SK-N-SH (cell line): ENCODE measurements around the gene NUMA1. TPM values are rescaled to one million over a fixed set of nuclear protein-coding genes. Genes with fewer than 3 reads are reported as not detected.

Experiments used
- CTCF ChIA-PET: fragments of 300-600, 350-600 bp; formaldehyde crosslinking; extraction: SDS; loops from one replicate; lab custom pipeline; 2021; lab: Yijun Ruan, JAX
- POLR2A ChIA-PET: fragments of 350-600 bp; sonication (Branson Sonifier 250); formaldehyde crosslinking; extraction: SDS; loops from one replicate; lab custom pipeline; 2020; ENCODE audit warnings: antibody characterized with exemption, inconsistent platforms; lab: Yijun Ruan, JAX
- DNase-seq: peaks from one replicate; pipeline ENCODE4 v3.0.0; 2012
- H2AFZ ChIP-seq: fragments of 200-600 bp; sonication (generic); 2 replicates; pipeline ENCODE4 v1.8.1; 2016; ENCODE audit warnings: antibody characterized with exemption, mild to moderate bottlenecking, low read depth
- H3F3A ChIP-seq: fragments of 200-600 bp; sonication (generic); replicated peaks from 2 replicates; pipeline ENCODE3; 2016; ENCODE audit warnings: antibody characterized with exemption, mild to moderate bottlenecking; ENCODE audit not compliant: insufficient read depth
- H3K27ac ChIP-seq, 2 experiments: fragments of 200-500 bp in 1 of 2; fragments of 200-600 bp in 1 of 2; sonication (Bioruptor generic) in 1 of 2; sonication (generic), shearing (Covaris generic) in 1 of 2; 2 replicates each; pipeline versions ENCODE4 v1.5.1 to v1.6.1; 2014 to 2016; ENCODE audit warnings: low read depth in 2 of 2, inconsistent platforms in 1 of 2, low read length in 1 of 2, mild to moderate bottlenecking in 1 of 2, mixed read lengths in 1 of 2
- H3K27me3 ChIP-seq: fragments of 200-600 bp; sonication (generic), shearing (Covaris generic); 2 replicates; pipeline ENCODE4 v1.6.1; 2016; ENCODE audit warnings: mixed run types; ENCODE audit not compliant: insufficient read depth
- H3K36me3 ChIP-seq, 2 experiments: fragments of 200-500 bp in 1 of 2; fragments of 200-600 bp in 1 of 2; sonication (Bioruptor generic) in 1 of 2; sonication (generic) in 1 of 2; replicated peaks in 1 of 2; 2 replicates each; pipeline versions ENCODE3 to v1.5.1; 2014 to 2016; ENCODE audit warnings: low read length in 1 of 2, mild to moderate bottlenecking in 1 of 2; ENCODE audit not compliant: insufficient read depth in 2 of 2, control insufficient read depth in 1 of 2
- H3K4me1 ChIP-seq, 2 experiments: fragments of 200-500 bp in 1 of 2; fragments of 200-600 bp in 1 of 2; sonication (Bioruptor generic) in 1 of 2; sonication (generic), shearing (Covaris generic) in 1 of 2; 2 replicates each; pipeline versions ENCODE4 v1.5.1 to v1.6.1; 2014 to 2016; ENCODE audit warnings: low read depth in 1 of 2, low read length in 1 of 2, mixed run types in 1 of 2; ENCODE audit not compliant: insufficient read depth in 2 of 2, control insufficient read depth in 1 of 2
- H3K4me2 ChIP-seq: fragments of 200-600 bp; sonication (generic), shearing (Covaris generic); 2 replicates; pipeline ENCODE4 v1.6.1; 2017; ENCODE audit warnings: mixed run types
- H3K4me3 ChIP-seq, 2 experiments: fragments of 200-500 bp in 1 of 2; fragments of 200-600 bp in 1 of 2; sonication (Bioruptor generic) in 1 of 2; sonication (generic), shearing (Covaris generic) in 1 of 2; 2 replicates each; pipeline versions ENCODE4 v1.5.1 to v1.8.1; 2014 to 2016; ENCODE audit warnings: low read depth in 2 of 2, inconsistent platforms in 1 of 2, low read length in 1 of 2, mild to moderate bottlenecking in 1 of 2, mixed read lengths in 1 of 2, moderate library complexity in 1 of 2
- H3K79me2 ChIP-seq: fragments of 200-600 bp; sonication (generic); 2 replicates; pipeline ENCODE4 v1.8.1; 2017; ENCODE audit warnings: mild to moderate bottlenecking; ENCODE audit not compliant: insufficient read depth
- H3K9ac ChIP-seq: fragments of 200-600 bp; sonication (generic); 2 replicates; pipeline ENCODE4 v1.6.1; 2017; ENCODE audit warnings: mixed run types
- H3K9me2 ChIP-seq: fragments of 200-600 bp; sonication (generic); 2 replicates; pipeline ENCODE4 v1.6.1; 2017; ENCODE audit warnings: mixed run types
- H3K9me3 ChIP-seq: fragments of 200-600 bp; sonication (generic); 2 replicates; pipeline ENCODE4 v1.6.1; 2017; ENCODE audit warnings: mixed run types, mild to moderate bottlenecking, moderate library complexity
- H4K20me1 ChIP-seq: fragments of 200-600 bp; sonication (generic); 2 replicates; pipeline ENCODE4 v1.6.1; 2017; ENCODE audit warnings: mild to moderate bottlenecking, mixed run types; ENCODE audit not compliant: insufficient read depth
- NFIC ChIP-seq: IDR thresholded peaks from 2 replicates; pipeline ENCODE4 v1.4.0; 2012; ENCODE audit warnings: borderline replicate concordance
- RCOR1 ChIP-seq: fragments of 150-350 bp; IDR thresholded peaks from 2 replicates; pipeline ENCODE4 v1.6.1; 2017; ENCODE audit warnings: antibody characterized with exemption, low read length
- RFX5 ChIP-seq: IDR thresholded peaks from 2 replicates; pipeline ENCODE4 v1.6.1; 2012; ENCODE audit warnings: mild to moderate bottlenecking, improper control_type of control experiment, low read length
- WGBS: methylation state at CpG from one replicate; pipeline ENCODE4 v1.1.6; 2017; ENCODE audit warnings: low lambda C conversion rate; 5-methylcytosine and 5-hydroxymethylcytosine counted together
- polyA plus RNA-seq, 3 experiments: library from polyadenylated mRNA; depleted of rRNA; stranded (reverse); fragments of >200 nt; gene quantifications; 2 replicates each; pipeline ENCODE4 v1.2.3, GENCODE V29; 2012
- small RNA-seq, 7 experiments: library from RNA; depleted of rRNA; stranded (forward); fragments of <200 nt; gene quantifications; one replicate each; pipeline ENCODE3, GENCODE V24; 2012
- TF ChIP-seq, protein P1 (sequence below): IDR thresholded peaks from 2 replicates; pipeline ENCODE4 v1.4.0; 2012; ENCODE audit warnings: low read depth
- TF ChIP-seq, protein P2 (sequence below): fragments of 200-600 bp; sonication (generic); IDR thresholded peaks from 2 replicates; pipeline ENCODE4 v1.6.1; 2017; ENCODE audit warnings: antibody characterized with exemption, mild to moderate bottlenecking, moderate library complexity

Gene NUMA1
- polyA plus RNA-seq, 1 of the 3 experiments (the other 2 are of a cell fraction) = 111 TPM

DNA sequence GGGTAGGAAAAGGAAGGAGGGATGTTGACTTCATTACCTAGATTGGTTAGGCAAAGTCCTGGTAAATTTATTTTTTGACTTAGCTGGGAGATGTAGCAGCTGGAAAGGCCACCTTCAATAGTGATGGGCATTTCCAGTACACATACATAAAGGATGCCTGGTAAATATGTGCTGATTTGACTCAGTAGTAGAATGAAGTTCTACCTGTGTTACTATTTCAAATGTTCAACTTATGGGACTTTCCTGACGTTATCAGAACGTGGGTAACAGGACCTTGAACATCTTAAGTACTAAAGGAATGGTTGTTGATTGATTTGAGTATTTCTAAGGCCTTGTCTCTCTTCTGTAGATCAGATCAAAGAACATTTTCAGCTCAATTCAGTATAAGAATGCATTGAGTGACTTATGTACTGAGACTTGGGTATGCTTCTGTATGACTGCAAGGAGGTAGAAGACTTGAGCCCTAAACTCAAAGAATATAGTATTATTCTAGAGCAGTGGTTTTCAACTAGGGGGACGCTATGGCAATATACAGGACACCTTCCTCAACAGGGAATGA is 124.4 kb downstream of the NUMA1 start:
- H3K79me2 ChIP-seq = peaks cover 89% of the 10 kb centered on the region; the same call in 1 of the 2 replicates
- no peak overlapping the region for H2AFZ ChIP-seq
- no peak overlapping the region for H3K27ac ChIP-seq
- no peaks in the 10 kb centered on the region for H4K20me1 ChIP-seq
- H3K4me1 ChIP-seq = no peaks in the 10 kb centered on the region
- H3F3A ChIP-seq = no peaks in the 10 kb centered on the region
- TF ChIP-seq NFIC (no peak), RCOR1 (no peak), RFX5 (no peak)
- TF ChIP-seq, protein P1, sequence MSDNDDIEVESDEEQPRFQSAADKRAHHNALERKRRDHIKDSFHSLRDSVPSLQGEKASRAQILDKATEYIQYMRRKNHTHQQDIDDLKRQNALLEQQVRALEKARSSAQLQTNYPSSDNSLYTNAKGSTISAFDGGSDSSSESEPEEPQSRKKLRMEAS = no peak
- TF ChIP-seq, protein P2, sequence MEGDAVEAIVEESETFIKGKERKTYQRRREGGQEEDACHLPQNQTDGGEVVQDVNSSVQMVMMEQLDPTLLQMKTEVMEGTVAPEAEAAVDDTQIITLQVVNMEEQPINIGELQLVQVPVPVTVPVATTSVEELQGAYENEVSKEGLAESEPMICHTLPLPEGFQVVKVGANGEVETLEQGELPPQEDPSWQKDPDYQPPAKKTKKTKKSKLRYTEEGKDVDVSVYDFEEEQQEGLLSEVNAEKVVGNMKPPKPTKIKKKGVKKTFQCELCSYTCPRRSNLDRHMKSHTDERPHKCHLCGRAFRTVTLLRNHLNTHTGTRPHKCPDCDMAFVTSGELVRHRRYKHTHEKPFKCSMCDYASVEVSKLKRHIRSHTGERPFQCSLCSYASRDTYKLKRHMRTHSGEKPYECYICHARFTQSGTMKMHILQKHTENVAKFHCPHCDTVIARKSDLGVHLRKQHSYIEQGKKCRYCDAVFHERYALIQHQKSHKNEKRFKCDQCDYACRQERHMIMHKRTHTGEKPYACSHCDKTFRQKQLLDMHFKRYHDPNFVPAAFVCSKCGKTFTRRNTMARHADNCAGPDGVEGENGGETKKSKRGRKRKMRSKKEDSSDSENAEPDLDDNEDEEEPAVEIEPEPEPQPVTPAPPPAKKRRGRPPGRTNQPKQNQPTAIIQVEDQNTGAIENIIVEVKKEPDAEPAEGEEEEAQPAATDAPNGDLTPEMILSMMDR = no peak
- ChIA-PET CTCF (interaction anchor here (0.9 to 4.5 kb wide), 7 partner anchors 12 to 282 kb away, joined by 3 to 24 read pairs (median 3); no protein-coding TSS in a partner anchor), POLR2A (no interaction called here)
- no peak for DNase-seq
- H3K9ac ChIP-seq = no peak overlapping the region
- peaks cover 6 to 11% of the 10 kb centered on the region in 2 experiments for H3K36me3 ChIP-seq
- no peak overlapping the region for H3K4me2 ChIP-seq
- no peaks in the 10 kb centered on the region for H3K9me2 ChIP-seq
- no peak overlapping the region for H3K4me3 ChIP-seq
- H3K9me3 ChIP-seq = no peaks in the 10 kb centered on the region
- 63% methylated on average over 3 of the region's 3 CpGs for WGBS
- H3K27me3 ChIP-seq = no peaks in the 10 kb centered on the region

Small RNAs within 50 kb of the gene (small RNA-seq; reads per million reads assigned to genes)
- gene MIR3165 (0 to 2.6 (median 0) reads per million in 7 experiments), gene RNU6-72P (0 reads per million in 7 experiments)

Other genes with a start within 250 kb of the NUMA1 start
- not detected in 2 replicates for gene DEFB108B, start 247.3 kb downstream of the NUMA1 start, polyA plus RNA-seq (2012; rRNA removed)
- not detected in 2 replicates for gene DEFB131B, start 202.1 kb downstream of the NUMA1 start, polyA plus RNA-seq (2012; rRNA removed)
- 3.4 and 4.5 TPM in 2 replicates for gene XNDC1N, start 151.9 kb downstream of the NUMA1 start, polyA plus RNA-seq (2012; rRNA removed)
- gene RNF121, start 151.5 kb downstream of the NUMA1 start, polyA plus RNA-seq (2012; rRNA removed) = 49.5 and 67.5 TPM in 2 replicates
- gene IL18BP, start 81.6 kb downstream of the NUMA1 start, polyA plus RNA-seq (2012; rRNA removed) = 5.0 and 6.8 TPM in 2 replicates
- gene LRRC51, start 308 bp upstream of the NUMA1 start, polyA plus RNA-seq (2012; rRNA removed) = 7.3 and 8.0 TPM in 2 replicates
- 128 and 129 TPM in 2 replicates for gene LAMTOR1, start 22.8 kb upstream of the NUMA1 start, polyA plus RNA-seq (2012; rRNA removed)
- gene TOMT, start 25.4 kb upstream of the NUMA1 start, polyA plus RNA-seq (2012; rRNA removed) = not detected in 2 replicates
- 85.6 and 92.3 TPM in 2 replicates for gene ANAPC15, start 32.2 kb upstream of the NUMA1 start, polyA plus RNA-seq (2012; rRNA removed)
- gene FOLR3, start 55.2 kb upstream of the NUMA1 start, polyA plus RNA-seq (2012; rRNA removed) = not detected in 2 replicates
- gene FOLR1, start 111.6 kb upstream of the NUMA1 start, polyA plus RNA-seq (2012; rRNA removed) = 0.26 TPM in 1 of 2 replicates, not detected in the other
- not detected in 2 replicates for gene FOLR2, start 136.3 kb upstream of the NUMA1 start, polyA plus RNA-seq (2012; rRNA removed)
- gene INPPL1, start 144.2 kb upstream of the NUMA1 start, polyA plus RNA-seq (2012; rRNA removed) = 123 and 138 TPM in 2 replicates
- 65.0 and 75.6 TPM in 2 replicates for gene PHOX2A, start 163.6 kb upstream of the NUMA1 start, polyA plus RNA-seq (2012; rRNA removed)